NCI-H146 (cell line): ENCODE data around the gene C16orf89.
A peak's percentile ranks its signal among the peaks of the same experiment; 100 is the strongest.
"Not testable (repeated sequence)": the region's sequence is repeated elsewhere in the genome, so short reads cannot be mapped to it uniquely, and the experiment has no call there.

ENCODE experiments used
- DNase-seq: peaks from one replicate; lab custom pipeline; 2025; lab: John Stamatoyannopoulos, UW

Gene C16orf89

DNA sequence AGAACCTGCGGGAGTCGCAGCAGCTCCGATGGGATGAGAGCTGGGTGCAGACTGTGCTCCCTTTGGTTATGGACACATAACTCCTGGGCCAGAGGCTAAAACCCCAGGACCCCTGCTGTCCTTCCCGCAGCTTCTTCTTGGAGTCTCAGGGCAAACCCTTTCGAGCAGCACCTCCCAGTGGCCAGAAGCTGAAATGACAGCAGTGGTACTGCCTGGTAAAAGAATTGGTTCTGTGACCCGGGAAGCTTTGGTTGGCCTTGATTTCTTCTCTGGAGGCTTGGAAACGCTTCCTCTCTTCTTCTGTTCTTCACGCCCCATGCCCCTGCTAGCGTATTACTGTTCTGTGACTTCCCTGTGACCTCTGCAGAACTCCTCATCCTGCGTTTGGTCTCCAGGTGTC lies 19.0 kb upstream of the C16orf89 start:
- peak; percentile 51 for DNase-seq

DNA sequence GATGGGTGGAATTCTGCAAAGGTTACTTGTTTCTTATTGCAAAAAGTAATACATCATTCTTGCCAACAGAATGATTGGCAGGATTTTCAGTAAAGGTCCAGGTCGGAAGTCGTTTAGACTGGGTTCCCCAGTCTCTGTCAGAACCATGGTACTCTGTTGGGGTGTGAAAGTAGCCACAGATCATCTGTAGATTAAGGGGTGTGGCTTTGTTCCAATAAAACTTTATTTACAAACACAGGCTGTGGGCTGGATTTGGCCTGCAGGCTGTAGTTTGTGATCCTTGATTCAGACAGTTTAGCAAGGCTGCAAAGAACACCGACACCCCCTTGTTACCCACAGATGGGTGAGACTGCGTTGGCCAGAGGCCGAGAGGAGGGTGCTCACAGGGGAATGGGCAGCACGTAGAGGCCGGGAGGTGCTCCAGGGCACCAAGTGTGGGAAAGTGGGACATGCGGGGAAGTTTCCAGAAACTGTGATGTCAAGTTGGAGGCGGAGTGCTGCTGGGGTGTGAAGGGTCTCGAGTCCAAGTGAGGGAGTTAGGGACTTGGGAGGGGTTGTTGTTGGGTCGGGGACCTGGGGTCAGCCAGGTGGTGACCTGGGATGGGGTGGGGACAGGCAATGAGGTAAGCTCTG lies 18.5 kb upstream of the C16orf89 start:
- not testable (repeated sequence) for DNase-seq

DNA sequence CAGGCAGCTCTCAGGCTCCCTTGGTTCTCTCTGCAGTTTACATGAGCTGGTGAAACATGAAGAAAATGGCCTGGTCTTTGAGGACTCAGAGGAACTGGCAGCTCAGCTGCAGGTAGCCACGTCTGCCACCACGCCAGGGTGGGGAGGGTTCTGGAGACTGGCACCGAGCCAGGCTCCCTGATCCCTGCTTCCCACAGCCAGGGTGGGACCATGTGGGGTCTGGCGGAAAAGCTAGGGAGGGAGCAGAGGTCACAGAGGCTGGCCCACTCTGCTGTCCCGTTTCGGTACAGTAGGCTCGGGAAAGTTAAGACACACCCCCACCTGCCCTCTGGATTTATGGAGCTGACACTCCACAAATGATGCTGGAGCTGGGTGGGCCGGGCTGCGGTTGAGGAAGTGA lies 17.9 kb upstream of the C16orf89 start:
- not testable (repeated sequence) for DNase-seq

DNA sequence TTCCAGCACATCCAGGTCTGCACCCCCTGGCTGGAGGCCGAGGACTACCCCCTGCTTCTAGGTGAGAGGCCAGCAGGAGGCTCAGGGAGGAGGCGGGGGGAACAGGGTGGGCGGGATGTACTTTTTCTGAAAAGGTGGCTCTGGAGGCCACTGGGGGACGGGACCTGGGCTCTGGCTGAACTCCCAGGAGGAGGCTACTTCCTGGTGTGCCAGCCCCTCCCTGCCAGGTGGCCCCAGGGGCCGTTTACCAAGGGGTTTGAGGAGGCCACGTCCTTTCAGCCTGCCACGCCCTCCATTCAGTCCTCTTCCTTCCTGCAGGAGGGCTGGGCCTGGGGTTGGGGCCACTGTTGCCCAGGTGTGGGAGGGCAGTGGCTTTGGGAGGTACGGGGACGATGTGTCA lies 15.2 kb upstream of the C16orf89 start:
- not testable (repeated sequence) for DNase-seq

DNA sequence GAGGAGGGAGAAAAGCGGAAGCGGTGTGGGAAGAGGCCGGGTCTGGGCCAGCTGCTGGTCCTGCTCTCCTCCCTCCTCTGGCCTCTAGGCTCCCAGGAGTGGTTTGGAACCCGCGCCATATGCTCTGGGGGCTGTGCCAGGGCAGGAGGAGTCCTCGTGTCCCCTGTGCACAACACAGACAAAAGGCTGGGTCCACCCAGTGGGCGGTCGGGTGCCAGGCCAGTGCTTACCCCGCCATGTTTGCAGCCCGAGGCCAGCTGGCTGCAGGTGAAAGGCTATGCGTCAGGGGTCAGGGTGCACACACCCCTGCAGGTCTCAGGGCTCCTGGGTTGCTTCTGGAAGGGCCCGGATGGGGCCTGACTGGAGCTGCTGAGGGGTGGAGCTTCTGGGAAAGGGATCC lies 14.7 kb upstream of the C16orf89 start:
- DNase-seq: not testable (repeated sequence)

DNA sequence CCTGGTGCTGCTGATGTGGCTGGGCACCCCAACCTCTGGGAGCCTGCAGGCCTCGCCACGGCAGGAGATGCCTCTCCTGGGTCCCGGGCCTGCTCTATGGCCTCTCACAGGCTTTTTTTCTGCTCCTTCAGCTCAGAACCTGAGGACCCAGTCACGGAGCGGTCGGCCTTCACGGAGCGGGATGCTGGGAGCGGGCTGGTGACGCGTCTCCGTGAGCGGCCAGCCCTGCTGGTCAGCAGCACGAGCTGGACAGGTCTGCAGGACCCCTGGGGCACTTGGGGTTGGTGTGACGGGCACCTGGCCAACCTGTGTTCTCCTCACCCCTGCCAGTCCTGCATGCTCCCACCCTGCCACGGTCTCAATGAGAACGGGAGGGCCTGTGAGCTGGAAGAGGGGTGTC lies 12.9 kb upstream of the C16orf89 start:
- DNase-seq: no peak

DNA sequence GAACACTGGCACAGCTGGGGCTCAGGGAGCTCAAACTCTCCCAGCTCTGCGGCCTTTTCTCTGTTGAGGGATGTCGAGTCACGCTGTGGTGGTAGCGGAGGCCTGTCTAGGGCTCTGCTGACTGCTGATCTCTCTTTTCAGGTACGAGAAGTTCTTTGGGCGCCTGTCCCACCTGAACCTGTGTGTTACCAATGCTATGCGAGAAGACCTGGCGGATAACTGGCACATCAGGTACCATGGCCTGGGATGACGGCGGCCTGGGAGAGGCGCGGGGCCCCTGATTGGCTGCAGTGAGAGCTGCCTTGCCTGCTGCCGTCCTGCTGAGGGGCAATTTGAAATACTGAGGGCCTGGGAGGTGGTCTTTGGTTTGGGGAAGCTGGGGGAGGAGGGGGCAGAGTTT lies 11.5 kb upstream of the C16orf89 start:
- DNase-seq: no peak

DNA sequence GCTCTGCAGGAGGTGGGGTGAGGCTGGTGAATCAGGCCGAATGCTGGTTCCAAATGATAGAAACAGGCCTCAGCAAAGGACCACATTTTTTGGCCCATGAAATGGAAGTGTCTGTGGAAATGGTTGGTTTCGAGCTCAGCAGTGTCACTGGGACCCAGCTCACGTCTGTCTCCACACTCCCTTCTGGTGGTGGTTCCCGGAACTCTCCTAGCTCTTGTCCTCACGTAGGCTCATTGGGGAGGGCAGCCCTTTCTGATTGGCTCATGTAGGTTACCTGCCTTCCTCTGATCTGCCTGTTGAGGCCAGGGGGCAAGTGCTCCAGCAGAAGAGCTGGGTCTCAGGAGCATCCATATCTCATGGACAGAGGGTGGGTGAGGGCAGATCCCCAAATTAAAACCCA lies 9.9 kb upstream of the C16orf89 start:
- DNase-seq: no peak

DNA sequence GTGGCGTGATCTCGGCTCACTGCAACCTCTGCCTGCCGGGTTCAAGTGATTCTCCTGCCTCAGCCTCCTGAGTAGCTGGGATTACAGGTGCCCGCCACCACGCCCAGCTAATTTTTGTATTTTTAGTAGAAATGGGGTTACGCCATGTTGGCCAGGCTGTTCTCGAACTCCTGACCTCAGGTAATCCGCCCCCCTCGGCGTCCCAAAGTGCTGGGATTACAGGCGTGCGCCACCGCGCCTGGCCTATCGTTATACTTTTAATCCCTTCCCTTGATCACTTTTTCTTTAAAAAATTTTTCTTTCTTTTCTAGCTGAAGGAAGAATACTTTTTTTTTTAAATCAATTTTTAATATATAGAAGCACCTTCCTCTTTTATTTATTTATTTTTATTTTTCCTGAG lies 8.0 kb upstream of the C16orf89 start:
- not testable (repeated sequence) for DNase-seq

DNA sequence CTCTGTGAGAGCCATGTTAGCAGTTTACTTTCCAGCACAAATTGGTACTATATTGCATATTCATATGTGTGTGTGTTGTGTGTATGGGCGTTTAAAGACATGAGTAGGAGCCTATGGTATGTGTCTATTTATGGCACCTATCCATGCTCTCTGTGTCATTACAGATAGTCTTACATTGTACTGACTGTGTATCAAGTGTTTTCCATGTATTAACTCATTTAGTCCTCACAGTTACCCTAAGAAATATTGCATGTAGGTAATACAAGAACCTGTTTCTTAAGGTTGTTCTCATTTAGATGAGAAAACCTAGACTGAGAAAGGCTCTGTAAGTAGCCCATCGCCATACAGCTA lies 7.5 kb upstream of the C16orf89 start:
- no peak for DNase-seq

DNA sequence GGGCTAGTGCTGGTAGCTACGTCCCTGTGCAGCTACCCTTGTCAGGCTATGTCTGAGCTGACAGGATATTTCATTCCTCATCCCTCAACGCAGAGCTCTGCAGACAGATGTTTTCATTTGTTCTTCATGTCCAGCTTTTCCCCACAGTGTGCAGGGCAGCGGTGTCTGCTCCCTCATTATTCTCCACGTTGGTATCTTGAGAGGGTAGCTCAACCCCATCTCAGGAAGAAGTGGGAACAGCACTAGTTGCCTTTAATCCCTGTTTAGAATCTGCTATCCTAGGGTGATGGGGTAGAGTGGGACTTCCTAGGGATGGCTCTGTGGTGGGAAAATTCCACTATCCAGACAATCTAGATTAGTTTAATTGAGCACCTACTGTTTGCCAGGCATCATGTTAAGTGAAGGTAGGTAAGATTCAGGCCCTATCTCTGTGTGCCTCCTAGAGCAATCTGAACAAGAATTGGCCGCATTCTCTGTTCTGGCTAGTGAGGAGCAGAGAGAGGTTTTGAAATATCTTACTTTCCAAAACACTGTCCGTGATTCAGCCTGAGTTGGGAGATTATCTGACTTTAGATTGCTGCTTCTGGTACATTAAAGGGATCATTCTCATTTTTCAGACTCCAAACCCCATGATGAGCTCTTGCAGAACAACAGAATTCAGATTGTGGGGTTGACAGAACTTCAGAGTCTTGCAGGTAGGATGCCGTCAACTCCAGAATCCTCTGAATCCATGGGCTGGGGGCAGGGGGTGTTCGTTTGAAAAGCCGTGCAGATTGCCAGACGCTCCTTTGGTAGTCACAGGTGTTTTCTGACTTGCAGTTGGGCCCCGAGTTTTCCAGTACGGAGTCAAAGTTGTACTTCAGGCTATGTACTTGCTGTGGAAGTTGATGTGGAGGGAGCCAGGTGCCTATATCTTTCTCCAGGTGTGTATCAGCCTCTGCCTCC lies 6.8 kb upstream of the C16orf89 start:
- DNase-seq: no peak

DNA sequence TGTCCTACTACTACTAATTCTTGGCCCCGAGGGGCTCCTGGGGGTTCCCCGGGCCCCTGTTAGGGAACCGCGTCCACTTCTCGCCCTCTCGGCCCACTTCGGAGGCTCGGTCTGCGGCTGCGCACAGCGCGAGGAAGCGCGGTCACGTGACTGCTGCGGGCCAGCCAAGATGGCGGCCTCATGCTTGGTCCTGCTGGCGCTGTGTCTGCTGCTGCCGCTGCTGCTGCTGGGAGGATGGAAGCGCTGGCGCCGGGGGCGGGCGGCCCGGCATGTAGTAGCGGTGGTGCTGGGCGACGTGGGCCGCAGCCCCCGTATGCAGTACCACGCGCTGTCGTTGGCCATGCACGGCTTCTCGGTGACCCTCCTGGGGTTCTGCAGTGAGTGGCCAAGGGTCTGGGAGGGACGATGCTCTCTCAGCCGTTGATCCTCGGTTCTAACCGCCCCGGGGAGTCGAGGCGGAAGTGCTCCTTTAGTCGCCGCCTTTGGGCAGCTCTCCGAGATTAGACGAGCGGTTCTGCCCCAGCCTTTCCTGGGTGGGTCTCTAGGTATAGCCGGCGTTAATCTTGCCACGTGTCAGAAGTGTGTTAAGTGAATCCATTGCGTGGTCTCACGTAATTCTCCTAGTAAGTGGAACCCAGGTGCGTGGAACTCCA lies 6.1 kb upstream of the C16orf89 start, which contains the start of gene ALG1:
Gene ALG1, plus strand, starts transcription at position 163 of the 653 bp plus-strand sequence. Its CDS starts 7 bp downstream, at position 170.
- peak; percentile 91 for DNase-seq

DNA sequence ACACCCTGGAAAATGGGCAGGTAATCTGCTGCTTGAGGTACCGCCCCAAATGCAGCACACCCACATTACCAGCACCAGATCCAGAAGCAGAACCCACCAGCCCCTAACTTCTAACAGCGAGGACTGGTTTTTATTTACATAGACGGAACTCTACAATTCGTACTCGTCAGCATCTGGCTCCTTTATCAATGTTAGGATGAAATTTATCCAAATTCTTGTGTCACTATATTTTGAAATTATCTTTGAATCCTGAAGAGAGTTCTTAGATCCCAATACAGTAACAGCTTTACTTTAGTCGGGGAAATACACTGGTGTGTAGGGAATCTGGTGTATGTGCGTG lies 5.6 kb upstream of the C16orf89 start:
- no peak for DNase-seq

DNA sequence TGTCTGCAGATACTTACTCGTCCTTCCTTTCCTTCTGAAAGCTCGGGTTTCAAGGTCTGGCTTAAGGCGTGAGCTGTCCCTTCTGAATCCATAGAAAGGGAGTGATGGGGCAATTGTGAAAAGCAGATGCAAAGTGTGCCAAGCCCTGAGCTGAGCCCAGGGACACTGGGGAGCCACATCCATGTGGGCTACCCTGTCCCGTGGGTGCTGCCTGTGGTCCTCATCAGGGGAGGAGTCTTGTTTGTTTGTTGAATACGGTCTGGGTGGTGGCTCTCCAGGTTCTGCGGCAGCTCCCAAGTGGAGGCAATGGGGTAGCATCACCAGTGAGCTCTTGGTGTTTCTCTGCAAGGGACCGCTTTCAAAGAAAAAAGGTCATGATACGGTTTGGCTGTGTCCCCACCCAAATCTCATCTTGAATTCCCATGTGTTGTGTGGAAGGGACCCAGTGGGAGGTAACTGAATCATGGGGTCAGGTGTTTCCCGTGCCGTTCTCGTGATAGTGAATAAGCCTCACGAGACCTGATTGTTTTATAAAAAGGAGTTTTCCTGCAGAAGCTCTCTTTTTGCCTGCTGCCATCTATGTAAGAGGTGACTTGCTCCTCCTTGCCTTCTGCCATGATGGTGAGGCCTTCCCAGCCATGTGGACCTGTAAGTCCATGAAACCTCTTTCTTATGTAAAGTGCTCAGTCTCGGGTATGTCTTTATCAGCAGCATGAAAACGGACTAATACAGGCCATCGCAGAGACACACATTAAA lies 4.9 kb upstream of the C16orf89 start:
- DNase-seq: no peak

DNA sequence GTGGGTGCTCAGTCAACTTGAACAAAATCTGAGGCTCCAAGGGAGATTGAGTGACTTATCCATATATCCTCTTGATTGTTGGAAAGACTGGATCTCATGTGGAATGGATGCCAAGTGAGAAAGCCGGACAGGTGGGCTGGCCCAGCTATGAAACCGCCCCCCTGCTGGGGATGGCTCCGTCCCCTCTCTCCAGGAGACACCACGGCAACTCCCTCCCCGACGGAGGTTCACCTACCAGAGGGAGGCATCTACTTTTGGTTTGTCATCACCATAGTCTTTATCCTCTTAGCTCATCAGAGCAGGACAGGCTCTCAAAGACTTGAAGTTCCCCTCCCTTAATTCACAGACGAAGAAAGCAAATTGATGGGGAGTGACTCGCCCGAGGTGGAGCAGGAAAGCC lies 4.1 kb upstream of the C16orf89 start:
- no peak for DNase-seq

DNA sequence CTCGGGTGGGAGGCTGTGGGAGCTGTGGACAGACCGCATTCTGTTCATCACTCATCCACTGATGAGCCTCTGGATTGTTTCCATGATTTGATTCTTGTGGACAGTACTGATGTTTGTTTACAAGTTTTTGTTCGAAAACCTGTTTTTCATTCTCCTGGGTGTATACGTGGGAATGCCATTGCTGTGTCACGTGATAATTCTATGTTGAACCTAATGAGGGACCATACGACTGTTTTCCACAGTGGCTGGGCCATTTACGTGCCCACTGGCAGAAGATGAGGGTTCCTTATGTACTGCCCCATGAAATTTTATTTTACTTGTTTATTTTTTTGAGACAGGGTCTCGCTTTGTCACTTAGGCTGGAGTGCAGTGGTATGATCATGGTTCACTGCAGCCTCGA lies 3.3 kb upstream of the C16orf89 start:
- no peak for DNase-seq

DNA sequence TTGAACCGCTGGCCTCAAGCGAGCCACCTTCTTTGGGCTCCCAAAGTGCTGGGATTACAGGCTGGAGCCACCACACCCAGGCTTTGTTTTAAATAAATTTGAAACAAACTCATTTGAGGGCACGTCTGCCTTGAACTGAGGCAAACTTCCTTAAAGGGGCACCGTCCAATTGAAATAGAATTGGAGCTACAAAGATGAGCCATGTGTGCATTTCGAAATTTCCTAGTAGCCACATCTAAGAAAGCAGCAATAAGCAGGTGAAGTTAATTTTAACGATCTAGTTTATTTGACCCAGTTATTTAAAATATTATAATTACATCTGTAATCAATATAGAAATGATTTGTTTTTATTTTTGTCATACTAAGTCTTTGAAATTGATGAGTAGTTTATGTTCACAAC lies 755 bp upstream of the C16orf89 start:
- DNase-seq: no peak

DNA sequence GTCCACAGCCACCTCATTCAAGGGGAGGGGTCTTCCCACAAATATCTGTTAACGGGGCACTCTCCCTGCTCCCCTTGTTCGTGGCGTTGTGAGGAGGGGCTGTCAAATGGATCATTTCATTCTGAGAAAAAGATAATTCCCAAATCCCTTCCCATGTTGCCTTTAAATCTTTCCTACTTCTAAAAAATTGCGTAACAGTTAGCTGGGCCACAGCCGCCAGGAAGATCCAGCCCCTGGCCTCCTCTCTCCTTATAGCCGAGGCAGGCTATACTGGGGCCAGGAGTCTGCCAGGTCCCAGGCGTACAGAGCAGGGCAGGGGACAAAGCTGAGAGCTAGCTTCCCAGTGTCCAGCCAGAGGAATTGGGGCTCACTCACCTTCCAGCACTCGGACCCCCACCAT lies 430 bp downstream of the C16orf89 start:
- no peak for DNase-seq

DNA sequence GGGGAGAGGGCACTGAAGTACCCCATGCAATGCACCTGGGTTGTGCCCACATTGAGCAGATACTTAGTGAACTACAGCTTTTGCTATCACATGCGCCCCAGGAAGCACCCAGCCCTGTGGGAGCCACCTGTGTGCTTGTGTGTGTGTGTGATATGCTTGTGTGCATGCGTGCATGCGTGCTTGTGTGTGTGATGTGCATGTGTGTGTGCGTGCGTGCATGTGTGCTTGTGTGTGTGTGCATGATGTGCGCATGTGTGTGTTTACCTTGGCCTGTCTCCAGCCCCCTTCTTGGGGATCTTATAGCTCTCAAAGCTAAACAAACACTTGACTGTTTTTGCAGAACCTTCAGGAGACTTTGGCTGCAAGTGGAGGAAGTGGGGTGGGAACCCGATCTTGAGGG lies 841 bp downstream of the C16orf89 start:
- DNase-seq: no peak

DNA sequence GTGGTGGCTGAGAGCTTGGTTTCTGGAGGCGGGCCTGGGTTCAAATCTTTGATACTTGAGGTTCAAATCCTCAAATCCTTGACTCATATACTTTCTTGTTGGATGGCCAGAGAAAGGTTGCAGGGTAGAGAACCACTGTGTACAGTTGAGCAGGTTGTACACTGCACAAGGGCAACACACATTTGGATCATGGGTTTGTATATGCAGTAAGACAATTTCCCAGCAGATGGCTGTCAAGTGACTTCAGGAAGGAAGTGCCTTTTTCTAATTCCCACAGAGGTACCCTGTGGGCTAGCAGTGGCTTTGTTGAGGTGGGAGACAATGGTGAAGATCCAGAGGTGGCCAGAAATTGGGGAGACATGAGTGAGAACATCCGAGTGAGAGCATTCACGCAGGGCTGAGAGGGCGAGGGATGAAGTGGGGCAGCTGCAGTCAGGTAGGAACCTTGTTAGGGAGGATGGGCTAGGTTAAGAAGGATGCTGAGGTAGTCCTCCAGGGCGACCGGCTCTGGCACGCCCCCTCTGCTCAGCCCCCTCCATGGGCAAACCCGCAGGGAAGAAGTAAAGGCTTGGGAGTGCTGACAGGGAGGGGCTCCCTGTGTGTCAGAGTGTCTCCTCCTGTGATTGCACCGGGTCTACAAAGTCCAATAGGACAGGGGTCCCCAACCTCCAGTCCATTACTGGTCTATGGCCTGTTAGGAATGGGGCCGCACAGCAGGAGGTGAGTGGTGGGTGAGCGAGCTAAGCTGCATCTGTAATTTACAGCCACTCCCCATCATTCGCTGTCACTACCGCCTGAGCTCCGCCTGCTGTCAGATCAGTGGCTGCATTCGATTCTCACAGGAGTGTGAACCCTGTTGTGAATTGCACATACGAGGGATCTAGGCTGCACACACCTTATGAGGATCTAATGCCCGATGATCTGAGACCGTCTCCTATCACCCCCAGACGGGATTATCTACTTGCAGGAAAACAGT lies 2.7 kb downstream of the C16orf89 start:
- no peak for DNase-seq

DNA sequence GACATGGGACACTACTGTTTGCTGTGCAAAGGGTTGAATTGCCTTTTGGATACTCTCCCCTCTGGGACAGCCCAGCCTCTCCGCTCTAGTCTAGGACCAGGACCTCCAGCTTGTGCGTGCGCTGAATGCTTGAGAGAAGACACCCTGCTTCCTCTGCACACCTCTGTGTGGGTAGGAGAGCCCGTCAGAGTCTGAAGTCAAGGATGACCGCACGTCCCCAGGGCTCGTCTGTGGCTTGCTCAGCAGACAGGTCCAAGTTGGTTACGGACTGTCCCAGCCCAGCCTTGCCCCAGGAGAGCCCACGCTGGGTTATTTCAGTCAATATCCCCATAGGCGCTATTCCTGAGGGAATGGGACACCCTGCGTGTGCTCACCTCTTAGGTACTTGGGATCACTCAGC lies 3.7 kb downstream of the C16orf89 start:
- no peak for DNase-seq
